ENCODE results near the gene THSD8. TPM values are rescaled to one million over a fixed set of nuclear protein-coding genes. Genes with fewer than 3 reads are reported as not detected.
"Not testable (repeated sequence)": the region's sequence is repeated elsewhere in the genome, so short reads cannot be mapped to it uniquely, and the experiment has no call there.

Gene THSD8
- total and polyA plus RNA-seq, 2 donors (not counting 1 experiment from before 2014, with no cell fraction given), result not detected

DNA sequence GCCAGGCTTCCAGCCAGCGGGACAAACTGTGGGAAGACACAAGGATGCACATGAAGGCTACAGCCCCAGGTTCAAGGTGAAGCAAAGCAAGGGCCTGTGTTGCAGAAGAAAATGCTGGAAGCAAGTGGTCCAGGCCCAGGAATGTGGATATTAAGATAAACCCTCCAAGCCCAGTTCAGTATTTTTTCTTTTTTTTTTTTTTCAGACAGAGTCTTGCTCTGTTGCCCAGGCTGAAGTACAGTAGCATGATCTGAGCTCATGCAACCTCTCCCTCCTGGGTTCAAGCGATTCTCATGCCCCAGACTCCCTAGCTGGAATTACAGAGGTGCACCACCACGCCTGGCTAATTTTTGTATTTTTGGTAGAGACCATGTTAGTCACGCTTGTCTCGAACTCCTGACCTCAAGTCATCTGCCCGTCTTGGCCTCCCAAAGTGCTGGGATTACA, 4.7 kb upstream of the THSD8 start:
- Mint-ChIP-seq H3K9me3 (ENCODE audit: insufficient read depth) (no peaks in the 10 kb centered on the region), H3K27ac (no peak overlapping the region), H3K4me3 (no peak overlapping the region), H3K4me1 (peaks cover 33% of the 10 kb centered on the region), H3K27me3 (peaks cover under 1% of the 10 kb centered on the region)
- Histone ChIP-seq H3K4me2 (replicated peaks; ENCODE audit: low read depth, low read length, poor library complexity, severe bottlenecking) (no peak overlapping the region), H4K20me1 (ENCODE audit: control insufficient read depth, insufficient read depth, low read length, poor library complexity, severe bottlenecking) (peaks cover 10% of the 10 kb centered on the region), H3K9me3 (ENCODE audit: control extremely low read depth in 1 of 3, control insufficient read depth in 2 of 3, insufficient read depth in 1 of 3, low read length in 2 of 3) (no peaks in the 10 kb centered on the region), H3K4me1 (ENCODE audit: control insufficient read depth in 2 of 2, insufficient read depth in 2 of 2, low read length in 2 of 2) (peaks cover 35 to 45% of the 10 kb centered on the region in 2 donors), H3K9ac (ENCODE audit: low read length) (no peak overlapping the region), H3K27ac (ENCODE audit: low read length in 2 of 2) (no peak overlapping the region), H3K79me2 (ENCODE audit: control insufficient read depth, insufficient read depth, low read length) (peaks cover 25% of the 10 kb centered on the region), H2AFZ (ENCODE audit: insufficient read depth, low read depth, low read length, poor library complexity, severe bottlenecking) (no peak overlapping the region), H3K36me3 (replicated peaks in 1 of 2; ENCODE audit: control extremely low read depth in 1 of 2, control insufficient read depth in 1 of 2, extremely low read depth in 1 of 2, insufficient read depth in 2 of 2, low read length in 1 of 2) (peaks cover 0 to 7% of the 10 kb centered on the region in 2 experiments), H3K27me3 (replicated peaks in 1 of 4; ENCODE audit: control extremely low read depth in 1 of 4, control insufficient read depth in 3 of 4, insufficient read depth in 4 of 4, low read length in 3 of 4) (no peaks in the 10 kb centered on the region), H3K4me3 (ENCODE audit: control extremely low read depth in 1 of 5, extremely low read depth in 1 of 5, insufficient read depth in 1 of 5, low read depth in 2 of 5, low read length in 4 of 5) (no peak overlapping the region)
- 99% methylated on average over 4 of the region's 6 CpGs for WGBS (ENCODE audit: insufficient coverage)
- intact Hi-C loops (cut with micrococcal nuclease), result loop anchor here (2.0 kb wide), 1 partner anchor 50 kb away; no protein-coding TSS in a partner anchor
- ATAC-seq (ENCODE audit: low read depth), result no peak
- CTCF ChIA-PET, result interaction anchor here (0.7 to 17.9 kb wide), 10 partner anchors 9 to 119 kb away, joined by 3 to 1147 read pairs (median 12); partner anchors contain the start of genes DHPS, HOOK2 and RNASEH2A
- DNase-seq, result no peak
- TF ChIP-seq, protein P1, sequence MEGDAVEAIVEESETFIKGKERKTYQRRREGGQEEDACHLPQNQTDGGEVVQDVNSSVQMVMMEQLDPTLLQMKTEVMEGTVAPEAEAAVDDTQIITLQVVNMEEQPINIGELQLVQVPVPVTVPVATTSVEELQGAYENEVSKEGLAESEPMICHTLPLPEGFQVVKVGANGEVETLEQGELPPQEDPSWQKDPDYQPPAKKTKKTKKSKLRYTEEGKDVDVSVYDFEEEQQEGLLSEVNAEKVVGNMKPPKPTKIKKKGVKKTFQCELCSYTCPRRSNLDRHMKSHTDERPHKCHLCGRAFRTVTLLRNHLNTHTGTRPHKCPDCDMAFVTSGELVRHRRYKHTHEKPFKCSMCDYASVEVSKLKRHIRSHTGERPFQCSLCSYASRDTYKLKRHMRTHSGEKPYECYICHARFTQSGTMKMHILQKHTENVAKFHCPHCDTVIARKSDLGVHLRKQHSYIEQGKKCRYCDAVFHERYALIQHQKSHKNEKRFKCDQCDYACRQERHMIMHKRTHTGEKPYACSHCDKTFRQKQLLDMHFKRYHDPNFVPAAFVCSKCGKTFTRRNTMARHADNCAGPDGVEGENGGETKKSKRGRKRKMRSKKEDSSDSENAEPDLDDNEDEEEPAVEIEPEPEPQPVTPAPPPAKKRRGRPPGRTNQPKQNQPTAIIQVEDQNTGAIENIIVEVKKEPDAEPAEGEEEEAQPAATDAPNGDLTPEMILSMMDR (IDR thresholded peaks at IDR 0.05), result no peak
- no peak for TF ChIP-seq EZH2 (IDR thresholded peaks at IDR 0.05; ENCODE audit: borderline replicate concordance, insufficient read depth, low read depth, low read length, poor library complexity, severe bottlenecking)
- POLR2A ChIA-PET, result interaction anchor here (0.7 to 6.8 kb wide), 5 partner anchors 9 to 94 kb away, joined by 4 to 233 read pairs (median 9); partner anchors contain the start of genes GCDH, HOOK2 and RNASEH2A

DNA sequence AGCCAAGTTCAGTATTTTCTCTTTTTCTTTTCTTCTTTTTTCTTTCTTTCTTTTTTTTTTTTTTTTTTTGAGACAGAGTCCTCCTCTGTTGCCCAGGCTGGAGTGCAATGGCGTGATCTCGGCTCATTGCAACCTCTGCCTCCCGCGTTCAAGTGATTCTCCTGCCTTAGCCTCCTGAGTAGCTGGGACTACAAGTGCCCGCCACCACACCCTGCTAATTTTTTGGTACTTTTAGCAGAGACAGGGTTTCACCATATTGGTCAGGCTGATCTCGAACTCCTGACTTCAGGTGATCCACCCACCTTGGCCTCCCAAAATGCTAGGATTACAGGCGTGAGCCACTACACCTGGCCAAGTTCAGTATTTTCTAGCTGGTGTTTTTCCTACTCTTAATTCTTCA, 4.3 kb upstream of the THSD8 start:
- ChIA-PET POLR2A (interaction anchor here (1.2 to 2.6 kb wide), 3 partner anchors 8 to 21 kb away, joined by 7 to 11 read pairs (median 9); partner anchors contain the start of gene RNASEH2A), CTCF (interaction anchor here (0.7 to 17.9 kb wide), 8 partner anchors 11 to 124 kb away, joined by 3 to 1147 read pairs (median 12); partner anchors contain the start of genes DHPS and HOOK2)
- H3K4me3 ChIP-seq (ENCODE audit: control extremely low read depth in 1 of 5, extremely low read depth in 1 of 5, insufficient read depth in 1 of 5, low read depth in 2 of 5, low read length in 4 of 5); H3K9me3 ChIP-seq (ENCODE audit: control extremely low read depth in 1 of 3, control insufficient read depth in 2 of 3, insufficient read depth in 1 of 3, low read length in 2 of 3); H3K27ac Mint-ChIP-seq; H3K9ac ChIP-seq (ENCODE audit: low read length); DNase-seq; H3K4me2 ChIP-seq (replicated peaks; ENCODE audit: low read depth, low read length, poor library complexity, severe bottlenecking); H3K27me3 ChIP-seq (replicated peaks in 1 of 4; ENCODE audit: control extremely low read depth in 1 of 4, control insufficient read depth in 3 of 4, insufficient read depth in 4 of 4, low read length in 3 of 4); H4K20me1 ChIP-seq (ENCODE audit: control insufficient read depth, insufficient read depth, low read length, poor library complexity, severe bottlenecking); H3K27ac ChIP-seq (ENCODE audit: low read length in 2 of 2); H3K36me3 ChIP-seq (replicated peaks in 1 of 2; ENCODE audit: control extremely low read depth in 1 of 2, control insufficient read depth in 1 of 2, extremely low read depth in 1 of 2, insufficient read depth in 2 of 2, low read length in 1 of 2); H3K4me3 Mint-ChIP-seq; H3K27me3 Mint-ChIP-seq; ATAC-seq (ENCODE audit: low read depth); H2AFZ ChIP-seq (ENCODE audit: insufficient read depth, low read depth, low read length, poor library complexity, severe bottlenecking); H3K9me3 Mint-ChIP-seq (ENCODE audit: insufficient read depth): not testable (repeated sequence)
- peaks cover 20% of the 10 kb centered on the region for H3K79me2 ChIP-seq (ENCODE audit: control insufficient read depth, insufficient read depth, low read length)
- intact Hi-C loops (cut with micrococcal nuclease), result loop anchor here (2.0 kb wide), 1 partner anchor 49 kb away; no protein-coding TSS in a partner anchor
- 92% methylated on average over 5 of the region's 7 CpGs for WGBS (ENCODE audit: insufficient coverage)
- peaks cover 39 to 49% of the 10 kb centered on the region in 2 donors for H3K4me1 ChIP-seq (ENCODE audit: control insufficient read depth in 2 of 2, insufficient read depth in 2 of 2, low read length in 2 of 2)
- peaks cover 37% of the 10 kb centered on the region for H3K4me1 Mint-ChIP-seq
